ENCODE results near the gene ZBTB48.
A peak's percentile ranks its signal among the peaks of the same experiment; 100 is the strongest.
"Not testable (repeated sequence)": the region's sequence is repeated elsewhere in the genome, so short reads cannot be mapped to it uniquely, and the experiment has no call there.

ZBTB48 gene

DNA sequence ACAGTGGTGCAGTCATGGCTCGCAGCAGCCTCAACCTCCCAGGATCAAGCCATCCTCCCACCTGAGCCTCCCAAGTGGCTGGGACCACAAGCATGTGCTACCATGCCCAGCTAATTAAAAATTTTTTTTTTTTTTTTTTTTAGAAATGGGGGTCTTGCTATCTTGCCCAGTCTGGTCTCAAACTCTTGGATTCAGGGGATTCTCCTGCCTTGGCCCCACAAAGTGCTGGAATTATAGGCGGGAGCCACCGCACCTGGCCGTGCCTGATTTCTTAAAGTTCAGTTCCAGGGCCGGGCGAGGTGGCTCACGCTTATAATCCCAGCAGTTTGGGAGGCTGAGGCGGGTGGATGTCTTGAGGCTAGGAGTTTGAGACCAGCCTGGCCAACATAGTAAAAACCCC lies 51.3 kb downstream of the ZBTB48 start:
- no peak for DNase-seq

DNA sequence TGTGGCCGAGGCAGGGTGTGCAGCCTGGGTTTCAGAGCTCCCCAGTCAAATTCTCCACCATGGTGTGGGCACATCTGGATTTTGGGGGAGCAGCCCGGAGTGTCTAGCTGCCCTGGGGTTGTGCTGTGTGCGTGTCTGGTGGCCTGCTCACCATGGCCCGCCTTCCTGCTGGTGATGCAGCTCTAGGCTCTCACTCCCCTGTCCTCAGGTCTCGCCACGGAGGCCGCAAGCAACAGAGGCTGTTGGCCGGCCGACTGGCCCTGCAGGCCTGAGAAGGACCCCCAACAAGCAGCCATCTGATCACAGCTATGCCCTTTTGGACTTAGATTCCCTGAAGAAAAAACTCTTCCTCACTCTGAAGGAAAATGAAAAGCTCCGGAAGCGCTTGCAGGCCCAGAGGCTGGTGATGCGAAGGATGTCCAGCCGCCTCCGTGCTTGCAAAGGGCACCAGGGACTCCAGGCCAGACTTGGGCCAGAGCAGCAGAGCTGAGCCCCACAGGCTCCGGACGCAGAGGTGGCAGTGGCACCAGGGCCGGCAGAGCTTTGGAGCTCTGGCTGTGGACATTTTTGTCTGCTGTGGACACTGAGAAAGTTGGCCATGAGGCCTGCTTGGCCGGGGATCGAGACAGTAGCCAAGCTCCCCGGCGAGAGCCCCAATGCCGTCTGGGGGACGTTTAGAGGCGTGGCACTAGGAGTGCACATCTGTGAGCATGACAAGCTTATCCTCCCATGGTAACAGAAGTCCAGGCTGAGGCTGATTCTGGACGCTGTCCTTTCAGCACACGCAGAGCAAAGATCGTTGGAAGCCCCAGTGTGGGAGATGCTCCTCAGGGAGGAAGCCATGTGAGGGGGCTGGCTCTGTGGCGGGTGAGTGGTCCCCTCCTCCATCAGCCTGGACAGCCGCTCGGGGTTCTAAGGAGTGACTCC lies 53.1 kb downstream of the ZBTB48 start:
- DNase-seq: no peak

DNA sequence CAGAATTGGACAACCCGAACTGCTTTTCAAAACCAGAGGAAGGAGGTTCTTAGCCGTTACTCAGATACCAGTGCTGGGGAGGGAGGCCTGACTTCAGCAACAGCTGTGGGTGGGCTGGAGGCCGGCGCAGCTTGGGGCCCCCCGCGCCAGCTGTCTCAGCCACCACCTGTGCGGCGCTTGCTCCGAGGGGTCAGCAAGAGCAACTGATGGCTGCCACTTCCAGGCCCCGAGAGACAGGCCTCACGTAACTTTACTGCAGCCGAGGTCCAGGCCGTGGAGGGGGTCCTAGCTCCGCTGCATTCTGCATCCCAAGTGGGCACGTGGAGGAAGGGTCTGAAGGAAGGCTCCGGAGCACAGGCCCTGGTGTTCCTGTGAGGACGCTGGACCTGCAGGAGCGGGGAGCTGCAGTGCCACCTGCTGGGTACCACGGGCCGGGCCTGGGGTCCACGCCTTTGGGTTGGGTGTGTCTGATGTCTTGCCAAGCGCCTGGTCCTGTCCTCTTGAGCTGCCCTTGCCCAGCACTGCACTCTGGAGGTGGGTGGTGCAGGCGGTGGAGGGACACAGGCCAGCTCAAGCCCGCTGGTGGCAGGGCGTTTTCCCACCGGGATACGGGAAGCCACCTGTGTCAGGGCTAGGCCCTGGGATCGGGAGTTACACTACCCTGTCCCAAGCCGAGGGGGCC lies 54.7 kb downstream of the ZBTB48 start:
- peak in 14 of 58 donors; percentile 2 to 37 (median 16) for DNase-seq

DNA sequence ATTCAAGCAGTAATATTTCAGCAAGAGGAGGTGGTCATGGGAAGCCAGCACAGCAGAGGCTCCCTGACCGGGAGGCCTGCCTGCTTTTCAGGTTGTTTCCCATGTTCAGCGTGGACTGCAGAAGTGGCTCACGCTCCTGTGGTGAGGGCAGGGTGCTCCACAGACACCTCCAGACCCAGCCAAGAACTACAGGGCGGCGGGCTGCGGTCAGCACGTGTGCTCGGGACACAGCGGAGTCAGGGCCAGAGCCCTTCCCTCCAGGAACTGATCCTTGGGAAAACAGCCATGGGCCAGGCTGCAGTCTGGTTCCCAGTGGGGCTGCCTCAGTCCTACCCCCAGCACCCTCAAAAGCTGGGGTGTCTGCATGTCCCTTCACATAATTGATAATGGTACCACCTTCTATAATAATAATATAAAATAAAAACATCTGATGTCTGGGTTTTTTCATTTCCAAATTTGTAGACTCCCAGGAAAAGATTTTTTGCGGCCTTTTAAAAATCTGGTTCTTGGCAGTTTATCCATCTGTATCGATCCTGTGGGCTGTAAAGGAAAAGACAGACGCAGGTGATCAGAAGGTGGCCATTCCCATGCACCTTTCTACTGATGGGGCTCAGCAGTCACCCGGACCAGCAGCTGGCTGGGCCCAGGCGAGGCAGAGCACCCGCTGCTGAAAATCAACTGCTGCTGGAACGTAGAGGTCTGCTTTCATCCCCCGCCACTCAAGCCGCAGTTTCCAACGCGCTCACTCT lies 55.5 kb downstream of the ZBTB48 start:
- DNase-seq: no peak

DNA sequence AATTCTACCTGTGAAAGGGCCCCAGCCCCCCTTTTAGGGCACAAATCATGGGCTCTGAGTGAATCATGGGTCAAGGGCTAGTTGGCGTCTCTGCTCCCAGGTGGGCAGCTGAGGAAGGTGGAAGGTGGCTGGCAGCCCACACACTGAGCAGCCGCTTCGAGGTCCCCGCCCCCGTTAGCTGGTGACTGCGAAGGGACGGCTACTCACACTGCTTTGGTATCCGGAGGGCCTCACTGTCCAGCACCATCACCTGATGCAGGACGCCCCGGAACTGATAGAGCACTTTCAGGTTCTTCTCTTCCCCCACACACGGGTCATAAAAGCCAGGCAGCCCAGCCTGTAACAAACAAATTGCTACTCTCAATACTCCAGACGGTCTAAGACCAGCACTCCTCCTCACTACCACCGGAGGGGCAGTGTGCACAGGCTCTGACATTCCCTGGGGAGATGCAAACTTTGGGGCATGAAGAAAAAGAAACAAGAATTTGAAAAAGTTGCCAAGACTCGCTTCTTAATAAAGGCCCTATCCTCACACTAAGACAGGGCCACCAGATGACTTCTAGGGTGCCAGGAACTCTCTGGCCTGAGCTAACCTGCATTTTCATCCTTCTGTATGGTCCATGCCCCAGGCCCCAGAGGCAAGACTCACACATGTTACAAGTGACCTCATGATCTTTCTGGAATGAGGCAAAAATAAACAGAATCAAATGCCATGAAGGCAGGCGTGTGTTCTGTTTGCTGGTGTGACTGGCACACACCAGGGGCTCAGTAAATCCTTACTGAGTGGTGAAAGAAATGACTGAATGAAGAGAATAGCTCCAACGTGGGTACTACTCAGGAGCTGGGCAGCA lies 56.3 kb downstream of the ZBTB48 start:
- DNase-seq: no peak

DNA sequence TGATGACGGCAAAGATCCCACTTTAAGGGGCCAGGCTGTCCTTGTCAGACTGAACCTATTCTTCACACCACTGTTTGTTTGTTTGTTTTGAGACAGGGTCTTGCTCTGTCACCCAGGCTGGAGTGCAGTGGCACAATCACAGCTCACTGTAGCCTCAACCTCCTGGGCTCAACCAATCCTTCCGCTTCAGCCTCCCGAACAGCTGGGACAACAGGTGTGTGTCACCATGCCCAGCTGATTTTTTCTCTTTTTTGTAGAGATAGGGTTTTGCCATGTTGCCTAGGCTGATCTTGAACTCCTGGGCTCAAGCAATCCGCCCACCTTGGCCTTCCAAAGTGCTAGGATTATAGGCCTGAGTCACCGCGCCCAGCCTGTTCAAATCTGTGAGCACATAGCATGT lies 57.0 kb downstream of the ZBTB48 start:
- not testable (repeated sequence) for DNase-seq

DNA sequence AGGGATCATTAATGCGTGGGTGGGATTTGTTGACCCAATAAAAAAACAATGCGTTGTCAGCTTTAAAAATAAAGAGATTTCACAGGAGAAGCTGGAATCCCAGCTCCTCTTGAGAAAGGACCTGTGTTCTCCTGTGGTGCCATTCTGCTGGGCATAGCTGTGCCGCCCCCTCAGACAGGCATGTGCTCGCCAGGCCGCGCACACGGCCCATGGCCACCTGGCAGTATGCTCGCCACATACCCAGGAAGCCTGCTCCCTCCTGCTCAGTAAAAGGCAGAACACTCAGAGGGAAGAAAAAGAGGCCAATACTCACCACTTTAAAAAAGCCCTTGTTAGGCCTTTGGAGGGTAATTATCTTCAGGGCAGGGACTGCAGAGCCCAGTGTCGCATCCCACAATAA lies 58.0 kb downstream of the ZBTB48 start:
- no peak for DNase-seq

DNA sequence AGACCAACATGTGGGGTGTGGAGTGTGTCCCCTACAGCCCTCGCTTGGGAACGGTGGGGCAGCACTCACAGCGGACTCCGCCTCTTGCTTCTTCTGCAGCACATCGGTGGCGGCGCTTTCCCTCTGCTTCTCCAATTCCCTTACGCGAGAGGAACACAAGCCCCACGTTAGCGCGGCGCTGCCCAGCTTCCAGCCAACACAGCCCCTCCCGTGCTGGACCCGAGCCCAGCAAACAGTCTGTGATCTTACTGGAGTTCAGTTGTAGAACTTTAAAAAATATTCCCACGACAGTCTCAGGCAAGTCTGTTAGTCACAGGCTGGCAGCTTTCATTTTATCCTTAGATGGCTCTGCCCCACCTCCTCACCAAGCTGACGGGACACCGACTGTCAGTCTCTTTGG lies 58.4 kb downstream of the ZBTB48 start:
- peak in 54 of 58 donors; percentile 10 to 86 (median 68) for DNase-seq

Data from anterior cingulate cortex (tissue), 58 donors.